ENCODE data around the gene PDC. TPM values are rescaled to one million over a fixed set of nuclear protein-coding genes. Genes with fewer than 3 reads are reported as not detected.

Gene PDC
- total and polyA plus RNA-seq, 2 donors (not counting 3 experiments of a cell fraction or from before 2014, with no cell fraction given): not detected

DNA sequence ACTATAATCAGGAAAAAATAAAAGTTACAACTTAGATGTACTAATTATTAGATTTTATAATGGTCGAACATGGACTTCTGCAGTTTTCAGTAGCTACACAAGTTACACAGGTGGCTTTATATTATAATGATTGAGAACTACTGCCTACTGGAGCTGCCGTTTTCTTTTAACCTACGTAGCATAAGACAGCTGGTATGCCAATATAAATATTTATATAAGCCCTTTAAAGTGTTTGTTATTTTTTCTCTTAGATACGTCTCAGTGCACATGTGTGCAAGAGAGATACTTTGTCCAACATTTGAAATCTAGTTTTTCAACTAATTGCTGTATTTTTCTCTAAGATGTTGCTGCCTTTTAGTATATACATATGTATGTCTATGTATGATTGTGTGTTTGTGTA is 42.4 kb downstream of the PDC start:
- no peak overlapping the region for H3K9ac ChIP-seq (replicated peaks; ENCODE audit: extremely low read depth, insufficient read depth, low read length)
- no peaks in the 10 kb centered on the region for H3K4me1 ChIP-seq (ENCODE audit: control insufficient read depth, extremely low read depth, insufficient read depth, low read length)
- FAIRE-seq: no peak
- no peaks in the 10 kb centered on the region for H3K9me3 ChIP-seq (replicated peaks; ENCODE audit: control insufficient read depth, insufficient read depth, low read length)
- ChIA-PET CTCF (interaction anchor here (1.7 kb wide), 1 partner anchor 14 kb away, joined by 7 read pairs; no protein-coding TSS in a partner anchor), POLR2A (no interaction called here)
- no peaks in the 10 kb centered on the region for H4K20me1 ChIP-seq (replicated peaks; ENCODE audit: control insufficient read depth, extremely low read depth, insufficient read depth, low read length)
- H3K27me3 ChIP-seq (ENCODE audit: control insufficient read depth in 2 of 2, insufficient read depth in 2 of 2, low read length in 2 of 2): no peaks in the 10 kb centered on the region
- no TSS peak for BruUV-seq (replicated peaks)
- H3K4me2 ChIP-seq (ENCODE audit: insufficient read depth, low read length): no peak overlapping the region
- H3K4me3 ChIP-seq (replicated peaks in 1 of 3; ENCODE audit: insufficient read depth in 1 of 3, low read depth in 1 of 3, low read length in 3 of 3): no peak overlapping the region
- no peaks in the 10 kb centered on the region for H3K9me1 ChIP-seq (replicated peaks; ENCODE audit: control insufficient read depth, extremely low read depth, insufficient read depth, low read length)
- intact Hi-C loops (cut with micrococcal nuclease) (no loop called here), dilution Hi-C loops (cut with MboI; ENCODE audit: extremely low pct_ligation_motif_present, low sequenced_read_pairs) (no loop called here)
- H2AFZ ChIP-seq (ENCODE audit: low read depth, low read length): no peak overlapping the region
- no peak overlapping the region for H3K27ac ChIP-seq (ENCODE audit: insufficient read depth, low read depth, low read length)
- peaks cover 2 to 5% of the 10 kb centered on the region in 2 experiments for H3K36me3 ChIP-seq (ENCODE audit: control insufficient read depth in 2 of 2, extremely low read depth in 1 of 2, insufficient read depth in 2 of 2, low read length in 2 of 2)
- DNase-seq (ENCODE audit: low read depth, low spot score): peak; percentile 39
- no peak for TF ChIP-seq FOS (IDR thresholded peaks at IDR 0.05; ENCODE audit: borderline replicate concordance, insufficient read depth, low read length)
- TF ChIP-seq MYC (IDR thresholded peaks at IDR 0.05; ENCODE audit: low read depth, low read length): no peak
- TF ChIP-seq, protein P1, sequence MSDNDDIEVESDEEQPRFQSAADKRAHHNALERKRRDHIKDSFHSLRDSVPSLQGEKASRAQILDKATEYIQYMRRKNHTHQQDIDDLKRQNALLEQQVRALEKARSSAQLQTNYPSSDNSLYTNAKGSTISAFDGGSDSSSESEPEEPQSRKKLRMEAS (IDR thresholded peaks at IDR 0.05; ENCODE audit: insufficient read depth, insufficient read length): no peak
- TF ChIP-seq POLR2AphosphoS5 (IDR thresholded peaks at IDR 0.05; ENCODE audit: insufficient read depth, low read depth, low read length): no peak
- TF ChIP-seq, protein P2, sequence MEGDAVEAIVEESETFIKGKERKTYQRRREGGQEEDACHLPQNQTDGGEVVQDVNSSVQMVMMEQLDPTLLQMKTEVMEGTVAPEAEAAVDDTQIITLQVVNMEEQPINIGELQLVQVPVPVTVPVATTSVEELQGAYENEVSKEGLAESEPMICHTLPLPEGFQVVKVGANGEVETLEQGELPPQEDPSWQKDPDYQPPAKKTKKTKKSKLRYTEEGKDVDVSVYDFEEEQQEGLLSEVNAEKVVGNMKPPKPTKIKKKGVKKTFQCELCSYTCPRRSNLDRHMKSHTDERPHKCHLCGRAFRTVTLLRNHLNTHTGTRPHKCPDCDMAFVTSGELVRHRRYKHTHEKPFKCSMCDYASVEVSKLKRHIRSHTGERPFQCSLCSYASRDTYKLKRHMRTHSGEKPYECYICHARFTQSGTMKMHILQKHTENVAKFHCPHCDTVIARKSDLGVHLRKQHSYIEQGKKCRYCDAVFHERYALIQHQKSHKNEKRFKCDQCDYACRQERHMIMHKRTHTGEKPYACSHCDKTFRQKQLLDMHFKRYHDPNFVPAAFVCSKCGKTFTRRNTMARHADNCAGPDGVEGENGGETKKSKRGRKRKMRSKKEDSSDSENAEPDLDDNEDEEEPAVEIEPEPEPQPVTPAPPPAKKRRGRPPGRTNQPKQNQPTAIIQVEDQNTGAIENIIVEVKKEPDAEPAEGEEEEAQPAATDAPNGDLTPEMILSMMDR (IDR thresholded peaks at IDR 0.05; ENCODE audit: extremely low read depth in 1 of 2, insufficient read depth in 1 of 2, low read depth in 1 of 2, low read length in 2 of 2): no peak
- H3K79me2 ChIP-seq (ENCODE audit: control insufficient read depth, insufficient read depth, low read length): no peaks in the 10 kb centered on the region

DNA sequence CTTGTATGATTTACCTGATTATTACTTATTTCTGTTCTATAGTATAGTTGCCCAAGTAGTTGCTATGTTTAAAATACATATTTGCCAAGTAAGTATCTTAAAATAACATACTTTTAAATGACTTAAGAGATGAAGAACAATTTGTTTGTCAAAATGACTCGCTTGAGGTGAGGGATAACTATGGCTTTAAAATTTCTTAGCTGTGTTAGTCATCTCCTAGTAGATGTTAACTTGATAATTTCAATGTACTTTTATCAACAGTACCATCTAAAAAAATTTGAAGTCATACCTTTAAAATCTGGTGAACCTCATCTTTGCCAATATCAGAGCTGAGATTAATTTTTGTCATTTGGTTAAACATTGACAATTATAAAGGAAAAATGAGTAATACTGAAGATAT is 47.6 kb downstream of the PDC start:
- POLR2A ChIA-PET: no interaction called here
- Histone ChIP-seq H3K36me3 (ENCODE audit: control insufficient read depth in 2 of 2, extremely low read depth in 1 of 2, insufficient read depth in 2 of 2, low read length in 2 of 2) (peaks cover 0 to 3% of the 10 kb centered on the region in 2 experiments), H3K27me3 (ENCODE audit: control insufficient read depth in 2 of 2, insufficient read depth in 2 of 2, low read length in 2 of 2) (no peaks in the 10 kb centered on the region), H4K20me1 (replicated peaks; ENCODE audit: control insufficient read depth, extremely low read depth, insufficient read depth, low read length) (no peaks in the 10 kb centered on the region), H3K27ac (ENCODE audit: insufficient read depth, low read depth, low read length) (no peak overlapping the region), H2AFZ (ENCODE audit: low read depth, low read length) (no peak overlapping the region), H3K79me2 (ENCODE audit: control insufficient read depth, insufficient read depth, low read length) (no peaks in the 10 kb centered on the region), H3K4me3 (replicated peaks in 1 of 3; ENCODE audit: insufficient read depth in 1 of 3, low read depth in 1 of 3, low read length in 3 of 3) (no peak overlapping the region), H3K9me3 (replicated peaks; ENCODE audit: control insufficient read depth, insufficient read depth, low read length) (no peaks in the 10 kb centered on the region), H3K9ac (replicated peaks; ENCODE audit: extremely low read depth, insufficient read depth, low read length) (no peak overlapping the region), H3K9me1 (replicated peaks; ENCODE audit: control insufficient read depth, extremely low read depth, insufficient read depth, low read length) (no peaks in the 10 kb centered on the region), H3K4me1 (ENCODE audit: control insufficient read depth, extremely low read depth, insufficient read depth, low read length) (no peaks in the 10 kb centered on the region), H3K4me2 (ENCODE audit: insufficient read depth, low read length) (no peak overlapping the region)
- TF ChIP-seq GATA2 (IDR thresholded peaks at IDR 0.05; ENCODE audit: insufficient read depth, insufficient read length, low read depth, low read length) (peak; percentile 60), MYC (IDR thresholded peaks at IDR 0.05; ENCODE audit: low read depth, low read length) (no peak), POLR2AphosphoS5 (IDR thresholded peaks at IDR 0.05; ENCODE audit: insufficient read depth, low read depth, low read length) (no peak), EZH2 (IDR thresholded peaks at IDR 0.05; ENCODE audit: borderline replicate concordance, low read depth, low read length, severe bottlenecking) (no peak), FOS (IDR thresholded peaks at IDR 0.05; ENCODE audit: borderline replicate concordance, insufficient read depth, low read length) (peak; percentile 35), JUN (IDR thresholded peaks at IDR 0.05; ENCODE audit: borderline replicate concordance, insufficient read depth, insufficient read length, low read depth) (no peak), POLR2A (IDR thresholded peaks at IDR 0.05; ENCODE audit: low read depth, low read length) (no peak)
- TF ChIP-seq, protein P2 (IDR thresholded peaks at IDR 0.05; ENCODE audit: extremely low read depth in 1 of 2, insufficient read depth in 1 of 2, low read depth in 1 of 2, low read length in 2 of 2): no peak
- TF ChIP-seq, protein P1 (IDR thresholded peaks at IDR 0.05; ENCODE audit: insufficient read depth, insufficient read length): no peak
- CTCF ChIA-PET: interaction anchor here (1.0 to 1.4 kb wide), 3 partner anchors 9 to 267 kb away, joined by 3 to 9 read pairs (median 4); partner anchors contain the start of genes PTGS2 and TPR
- DNase-seq (ENCODE audit: low read depth, low spot score) (no peak), FAIRE-seq (no peak)
- dilution Hi-C loops (cut with MboI; ENCODE audit: extremely low pct_ligation_motif_present, low sequenced_read_pairs): no loop called here
- intact Hi-C loops (cut with micrococcal nuclease): no loop called here
- BruUV-seq (replicated peaks): no TSS peak

Measured in endothelial cell of umbilical vein (primary cell).